HEK293 (cell line): Measurements from ENCODE around the gene XRCC6.
"Not testable (repeated sequence)": the region's sequence is repeated elsewhere in the genome, so short reads cannot be mapped to it uniquely, and the experiment has no call there.

ENCODE experiments used
- KLF8 ChIP-seq: fragments of 450-650 bp; formaldehyde crosslinking; IDR thresholded peaks from 2 replicates; pipeline ENCODE4 v1.5.1; 2016; ENCODE audit warnings: missing biosample characterization, missing genetic modification characterization
- KLF9 ChIP-seq: fragments of 450-650 bp; formaldehyde crosslinking; IDR thresholded peaks from 2 replicates; pipeline ENCODE4 v1.5.1; 2016; ENCODE audit warnings: missing biosample characterization, missing genetic modification characterization, low read depth
- ZNF560 ChIP-seq: fragments of 450-650 bp; formaldehyde crosslinking; IDR thresholded peaks from 2 replicates; pipeline ENCODE4 v1.5.1; 2017; ENCODE audit warnings: missing biosample characterization, missing genetic modification characterization, borderline replicate concordance
- ZNF76 ChIP-seq: fragments of 450-650 bp; formaldehyde crosslinking; IDR thresholded peaks from 2 replicates; pipeline ENCODE4; 2016; ENCODE audit warnings: low read depth, missing biosample characterization, missing genetic modification characterization, borderline replicate concordance
- TF ChIP-seq, protein P1 (sequence below): fragments of 450-650 bp; formaldehyde crosslinking; IDR thresholded peaks from 2 replicates; pipeline ENCODE4 v1.5.1; 2016; ENCODE audit warnings: missing biosample characterization, missing genetic modification characterization
- TF ChIP-seq, protein P2 (sequence below): fragments of 450-650 bp; formaldehyde crosslinking; IDR thresholded peaks from 2 replicates; pipeline ENCODE4 v1.5.1; 2016; ENCODE audit warnings: missing biosample characterization, missing genetic modification characterization, low read depth

DNA sequence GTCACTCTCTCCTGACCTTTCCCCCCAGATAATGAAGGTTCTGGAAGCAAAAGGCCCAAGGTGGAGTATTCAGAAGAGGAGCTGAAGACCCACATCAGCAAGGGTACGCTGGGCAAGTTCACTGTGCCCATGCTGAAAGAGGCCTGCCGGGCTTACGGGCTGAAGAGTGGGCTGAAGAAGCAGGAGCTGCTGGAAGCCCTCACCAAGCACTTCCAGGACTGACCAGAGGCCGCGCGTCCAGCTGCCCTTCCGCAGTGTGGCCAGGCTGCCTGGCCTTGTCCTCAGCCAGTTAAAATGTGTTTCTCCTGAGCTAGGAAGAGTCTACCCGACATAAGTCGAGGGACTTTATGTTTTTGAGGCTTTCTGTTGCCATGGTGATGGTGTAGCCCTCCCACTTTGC is 42.5 kb downstream of the XRCC6 start:
- TF ChIP-seq ZNF76, KLF9, KLF8, ZNF560 (tag by site-specific recombination): not testable (repeated sequence)
- TF ChIP-seq, protein P1, sequence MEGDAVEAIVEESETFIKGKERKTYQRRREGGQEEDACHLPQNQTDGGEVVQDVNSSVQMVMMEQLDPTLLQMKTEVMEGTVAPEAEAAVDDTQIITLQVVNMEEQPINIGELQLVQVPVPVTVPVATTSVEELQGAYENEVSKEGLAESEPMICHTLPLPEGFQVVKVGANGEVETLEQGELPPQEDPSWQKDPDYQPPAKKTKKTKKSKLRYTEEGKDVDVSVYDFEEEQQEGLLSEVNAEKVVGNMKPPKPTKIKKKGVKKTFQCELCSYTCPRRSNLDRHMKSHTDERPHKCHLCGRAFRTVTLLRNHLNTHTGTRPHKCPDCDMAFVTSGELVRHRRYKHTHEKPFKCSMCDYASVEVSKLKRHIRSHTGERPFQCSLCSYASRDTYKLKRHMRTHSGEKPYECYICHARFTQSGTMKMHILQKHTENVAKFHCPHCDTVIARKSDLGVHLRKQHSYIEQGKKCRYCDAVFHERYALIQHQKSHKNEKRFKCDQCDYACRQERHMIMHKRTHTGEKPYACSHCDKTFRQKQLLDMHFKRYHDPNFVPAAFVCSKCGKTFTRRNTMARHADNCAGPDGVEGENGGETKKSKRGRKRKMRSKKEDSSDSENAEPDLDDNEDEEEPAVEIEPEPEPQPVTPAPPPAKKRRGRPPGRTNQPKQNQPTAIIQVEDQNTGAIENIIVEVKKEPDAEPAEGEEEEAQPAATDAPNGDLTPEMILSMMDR (tag by site-specific recombination): not testable (repeated sequence)
- TF ChIP-seq, protein P2, sequence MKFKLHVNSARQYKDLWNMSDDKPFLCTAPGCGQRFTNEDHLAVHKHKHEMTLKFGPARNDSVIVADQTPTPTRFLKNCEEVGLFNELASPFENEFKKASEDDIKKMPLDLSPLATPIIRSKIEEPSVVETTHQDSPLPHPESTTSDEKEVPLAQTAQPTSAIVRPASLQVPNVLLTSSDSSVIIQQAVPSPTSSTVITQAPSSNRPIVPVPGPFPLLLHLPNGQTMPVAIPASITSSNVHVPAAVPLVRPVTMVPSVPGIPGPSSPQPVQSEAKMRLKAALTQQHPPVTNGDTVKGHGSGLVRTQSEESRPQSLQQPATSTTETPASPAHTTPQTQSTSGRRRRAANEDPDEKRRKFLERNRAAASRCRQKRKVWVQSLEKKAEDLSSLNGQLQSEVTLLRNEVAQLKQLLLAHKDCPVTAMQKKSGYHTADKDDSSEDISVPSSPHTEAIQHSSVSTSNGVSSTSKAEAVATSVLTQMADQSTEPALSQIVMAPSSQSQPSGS: not testable (repeated sequence)
